NCI-H69 (cell line): Measurements from ENCODE around the gene TPPP.

Source experiments
- DNase-seq: peaks from one replicate; lab custom pipeline; 2025; lab: John Stamatoyannopoulos, UW

The TPPP gene

GRCh38 chr5:624118-624950, 68.8 kb downstream of the TPPP start:
- no peak for DNase-seq

DNA sequence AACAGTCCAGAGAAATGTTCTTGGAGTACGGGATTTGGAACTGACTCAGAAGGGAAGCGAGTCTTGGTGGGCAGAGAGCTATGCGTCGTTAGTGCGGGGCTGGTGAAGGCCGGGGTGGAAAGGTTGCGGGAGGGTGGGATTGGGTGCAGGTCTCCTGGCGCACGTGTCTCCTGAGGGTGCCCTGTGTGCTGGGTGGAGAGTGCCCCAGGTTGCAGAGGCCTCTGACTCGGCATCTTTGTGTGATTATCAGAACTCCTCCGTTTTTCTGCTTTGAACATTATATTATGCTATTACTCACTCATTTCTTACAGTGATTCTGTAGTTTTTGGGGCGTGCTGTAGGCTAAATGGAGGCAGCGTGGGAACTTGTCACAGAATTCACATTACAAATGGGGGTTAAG, 69.6 kb downstream of the TPPP start:
- no peak for DNase-seq

GRCh38 chr5:622946-623522, 70.1 kb downstream of the TPPP start:
- DNase-seq, result no peak

GRCh38 chr5:622359-622758, 70.8 kb downstream of the TPPP start:
- no peak for DNase-seq

DNA sequence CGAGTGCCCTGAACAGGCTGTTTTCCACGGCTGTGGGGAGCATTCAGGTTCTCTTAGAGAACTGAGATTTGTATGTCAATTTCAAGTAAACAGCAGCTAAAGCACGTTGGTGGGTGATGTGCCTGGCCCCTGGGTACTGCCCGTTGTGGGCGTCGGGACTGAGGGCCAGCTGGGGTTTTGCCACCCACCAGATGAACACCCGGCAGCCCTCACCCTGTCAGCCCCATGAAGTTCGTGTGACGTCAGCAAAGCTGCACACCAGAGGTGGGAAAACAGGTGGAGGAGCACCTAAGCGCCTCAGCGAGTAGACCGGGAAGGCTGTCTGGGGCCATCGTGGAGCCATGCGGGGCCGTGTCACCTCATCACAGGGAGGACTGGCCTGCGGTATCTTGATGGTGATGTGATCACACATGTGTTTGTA, 71.8 kb downstream of the TPPP start:
- no peak for DNase-seq

DNA sequence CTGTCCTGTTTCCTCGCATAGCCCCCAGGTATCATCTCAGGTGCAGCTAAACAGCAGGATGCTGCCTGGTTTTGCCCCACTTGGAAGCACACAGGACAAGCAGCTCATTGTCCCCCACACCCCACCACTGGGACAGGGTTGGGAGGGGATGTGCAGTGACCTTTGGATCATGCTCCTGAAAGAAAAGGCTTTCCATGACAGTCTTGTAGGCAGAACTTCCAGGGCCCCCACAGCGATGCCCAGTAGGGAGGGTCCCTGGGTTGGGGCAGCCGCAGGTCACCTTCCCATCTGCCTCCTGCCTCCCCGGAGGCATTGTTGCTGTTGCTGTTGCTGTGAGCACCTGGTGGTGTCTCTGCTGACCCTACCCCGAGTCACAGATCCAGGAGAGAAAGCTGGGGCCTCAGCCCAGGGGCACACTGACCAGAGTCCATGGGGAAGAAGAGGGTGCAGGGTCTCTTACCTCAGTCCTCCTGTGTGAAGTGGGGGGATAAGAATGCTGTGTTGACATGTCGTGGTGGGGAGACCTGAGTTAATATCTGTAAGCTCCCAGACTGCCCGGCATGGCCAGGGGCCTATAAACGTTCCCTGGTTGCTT, 72.5 kb downstream of the TPPP start:
- DNase-seq, result no peak

GRCh38 chr5:620152-620551, 73.0 kb downstream of the TPPP start:
- DNase-seq, result no peak

DNA sequence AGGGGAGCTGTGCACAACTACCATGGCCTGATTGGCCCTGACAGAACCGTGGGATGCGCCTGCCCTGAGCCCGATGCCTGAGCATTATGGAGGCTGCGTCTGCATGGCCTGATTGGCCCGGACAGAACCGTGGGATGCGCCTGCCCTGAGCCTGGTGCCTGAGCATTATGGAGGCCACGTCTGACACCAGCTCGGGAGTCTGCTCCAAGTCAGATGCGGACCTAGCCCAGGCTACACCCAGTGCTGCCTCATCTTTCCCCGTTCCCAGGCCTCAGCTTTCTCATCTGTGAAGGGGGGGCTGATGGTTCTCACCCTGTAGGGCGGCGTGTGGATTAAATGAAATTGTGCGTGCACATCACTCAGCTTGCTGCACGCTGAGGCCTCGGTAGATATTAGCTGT, 73.7 kb downstream of the TPPP start:
- no peak for DNase-seq

DNA sequence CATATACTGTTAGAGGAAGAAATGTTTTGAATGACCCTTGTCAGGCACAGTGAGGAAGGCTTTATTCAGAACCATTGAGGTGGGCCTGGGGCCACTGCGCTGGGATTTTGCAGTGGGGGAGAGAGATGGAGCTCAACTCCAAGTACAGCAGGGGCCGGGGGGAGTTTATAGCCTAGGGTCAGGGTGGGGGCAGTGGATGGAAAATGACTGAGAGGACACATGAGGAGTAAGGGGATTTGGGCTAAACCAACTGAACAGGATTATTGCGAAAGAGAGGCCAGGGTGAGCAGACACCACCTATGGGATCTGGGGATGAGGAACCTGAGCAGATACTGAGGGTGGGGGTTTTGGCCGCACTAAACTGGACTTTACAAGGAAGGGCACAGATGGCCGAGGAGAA, 74.7 kb downstream of the TPPP start:
- DNase-seq, result no peak

GRCh38 chr5:617896-618295, 75.3 kb downstream of the TPPP start:
- DNase-seq, result no peak

DNA sequence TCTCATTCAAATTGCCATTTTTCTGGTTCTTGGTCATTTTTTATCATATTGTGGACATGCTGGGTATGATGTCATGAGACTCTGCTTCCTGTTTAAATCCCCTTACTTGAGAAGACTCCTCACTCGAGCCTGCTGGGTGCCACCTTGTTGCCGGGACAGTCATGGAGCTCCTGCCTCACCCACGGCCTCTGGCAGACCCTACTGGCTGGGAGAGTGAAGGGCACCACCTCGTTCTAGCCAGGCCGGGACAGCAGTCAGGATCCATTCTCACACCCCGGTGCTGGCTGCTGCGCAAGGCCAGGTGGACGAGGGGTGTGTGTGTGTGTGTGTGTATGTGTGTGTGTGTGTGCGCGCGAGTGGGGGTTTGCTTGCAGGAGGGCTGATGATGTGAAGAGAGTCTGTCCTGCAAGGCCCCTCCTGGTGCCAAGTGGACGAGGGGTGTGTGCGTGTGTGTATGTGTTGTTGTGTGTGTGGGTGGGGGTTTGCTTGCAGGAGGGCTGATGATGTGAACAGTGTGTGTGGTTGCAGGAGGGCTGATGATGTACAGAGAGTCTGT, 76.6 kb downstream of the TPPP start:
- DNase-seq, result no peak

DNA sequence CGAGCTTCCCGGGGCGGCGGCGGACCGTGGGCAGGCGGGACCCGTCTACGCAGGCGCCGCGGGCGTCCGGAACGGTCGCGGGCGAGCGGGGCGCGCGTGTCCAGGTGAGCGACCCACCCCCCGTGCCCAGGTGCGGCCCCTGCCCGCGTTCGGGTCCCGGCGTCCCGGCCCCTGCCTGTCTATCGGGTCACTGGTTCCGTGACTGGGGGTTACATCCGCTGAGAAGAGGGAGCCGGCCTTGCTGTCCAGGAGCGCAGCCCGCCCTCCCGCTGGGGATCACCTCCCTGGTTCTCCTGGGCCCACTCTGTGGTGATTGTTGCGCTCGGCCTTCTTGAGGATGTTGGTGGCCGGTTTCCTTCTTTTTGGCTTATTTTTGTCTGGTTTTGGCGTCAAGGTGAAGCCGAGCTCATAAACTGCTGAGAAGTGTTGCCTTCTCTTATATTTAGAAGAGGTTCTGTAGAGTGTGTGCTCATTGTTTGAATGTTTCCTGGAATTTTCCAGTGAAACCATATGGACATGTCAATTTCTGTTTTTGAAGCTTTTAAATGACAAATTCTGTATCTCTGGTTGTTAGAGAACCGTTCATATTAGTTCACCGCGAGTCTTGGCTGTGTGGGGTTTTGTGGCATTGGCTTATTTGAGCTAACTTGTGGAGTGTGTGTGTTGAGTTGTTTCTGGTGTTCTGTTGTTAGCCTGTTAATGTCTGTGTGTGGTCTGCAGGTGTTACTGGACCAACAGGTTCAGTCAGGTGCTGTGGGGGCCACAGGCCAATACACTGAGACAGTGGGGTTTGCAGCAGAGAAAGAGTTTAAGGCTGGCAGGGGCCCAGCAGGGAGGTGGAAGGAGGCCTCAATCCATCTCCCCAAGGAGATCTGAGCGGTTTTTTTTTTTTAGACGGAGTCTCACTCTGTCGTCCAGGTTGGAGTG, 80.4 kb downstream of the TPPP start:
- DNase-seq, result peak; percentile 71

- peak; percentile 94 for DNase-seq
Measured at GRCh38 chr5:611731-612486, 81.2 kb downstream of the TPPP start, which contains the start of gene CEP72. Gene CEP72 (plus strand): TSS chr5:612340. CDS start chr5:612362, 22 bp downstream.

DNA sequence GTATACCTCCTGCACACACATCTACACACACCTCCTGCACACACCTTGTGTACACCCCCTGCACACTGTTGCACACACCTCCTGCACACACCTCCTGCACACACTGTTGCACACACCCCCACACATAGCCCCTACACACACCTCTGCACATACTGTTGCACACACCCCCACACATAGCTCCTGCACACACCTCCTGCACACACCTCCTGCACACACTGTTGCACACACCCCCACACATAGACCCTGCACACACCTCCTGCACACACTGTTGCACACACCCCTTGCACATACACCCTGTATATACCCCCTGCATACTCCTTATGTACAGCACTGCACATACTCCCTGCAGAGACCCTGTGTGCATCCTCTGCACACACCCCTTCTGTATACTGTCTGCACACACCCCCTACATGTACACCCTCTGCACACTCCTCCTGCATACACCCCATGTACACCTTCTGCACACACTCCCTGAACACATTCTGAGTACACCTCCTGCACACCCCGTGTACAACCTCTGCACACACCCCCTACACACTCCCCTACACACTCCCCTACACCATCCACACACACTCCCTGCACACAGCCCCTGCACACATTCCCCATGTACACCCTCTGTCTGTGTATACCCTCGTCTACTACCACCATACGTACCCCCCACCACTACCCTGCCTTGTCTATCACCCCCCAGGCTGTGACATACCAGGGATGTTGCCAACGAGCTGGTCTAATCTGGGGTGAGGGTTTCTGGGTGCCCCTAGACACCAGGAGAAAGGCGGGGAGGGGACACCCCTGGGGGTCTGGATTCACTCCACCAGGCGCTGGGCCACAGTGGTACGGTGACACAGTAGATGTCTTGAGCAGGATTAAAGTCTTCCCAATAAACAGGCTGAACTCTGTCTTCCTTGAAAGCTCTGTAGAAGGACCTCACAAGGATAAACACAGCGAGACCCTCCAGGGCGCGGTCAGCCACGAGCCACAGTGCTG, 82.1 kb downstream of the TPPP start:
- no peak for DNase-seq

DNA sequence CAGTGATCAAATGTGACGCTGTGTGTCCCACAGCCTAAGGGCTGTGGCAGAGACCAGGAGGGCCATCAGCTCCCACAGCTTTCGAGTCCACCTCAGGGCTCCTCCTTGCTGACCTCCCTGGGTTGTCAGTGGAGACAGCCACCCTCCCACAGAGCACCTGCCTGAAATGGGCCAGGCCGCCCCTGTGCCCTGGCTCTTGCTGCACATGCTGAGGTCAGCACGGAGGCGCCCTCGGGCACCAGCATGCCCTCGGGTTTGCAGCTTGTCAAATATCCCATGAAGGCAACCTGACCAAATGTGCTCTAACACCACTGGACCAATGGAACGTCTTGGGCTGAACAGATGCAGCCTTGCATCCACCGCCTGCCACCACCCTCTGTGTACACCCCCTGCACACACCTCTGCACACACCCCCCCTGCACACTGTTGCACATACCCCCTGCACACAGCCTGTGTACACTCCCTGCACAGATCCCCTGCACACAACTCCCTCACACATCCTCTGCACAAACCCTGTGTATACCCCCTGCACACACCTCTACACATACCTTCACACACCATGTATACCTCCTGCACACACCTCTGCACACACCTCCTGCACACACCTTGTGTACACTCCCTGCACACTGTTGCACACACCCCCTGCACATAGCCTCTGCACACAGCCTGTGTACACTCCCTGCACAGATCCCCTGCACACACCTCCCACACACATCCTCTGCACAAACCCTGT, 83.0 kb downstream of the TPPP start:
- no peak for DNase-seq
